ENCODE data around the gene ADGRD1. TPM values are rescaled to one million over a fixed set of nuclear protein-coding genes. Genes with fewer than 3 reads are reported as not detected.

Gene ADGRD1
- total and polyA plus RNA-seq, 2 of the 8 experiments (the other 6 are each of a cell fraction or from before 2014, with no cell fraction given), result 0.36 to 0.48 TPM

- Histone ChIP-seq H2BK12ac (ENCODE audit: low read depth, low read length) (no peak overlapping the region), H4K20me1 (replicated peaks in 1 of 2; ENCODE audit: control insufficient read depth in 1 of 2, insufficient read depth in 2 of 2, low read length in 2 of 2) (no peaks in the 10 kb centered on the region), H3K14ac (ENCODE audit: insufficient read length) (no peak overlapping the region), H2AK5ac (ENCODE audit: low read depth, low read length) (no peak overlapping the region), H3K4ac (replicated peaks; ENCODE audit: insufficient read length, low read depth, low read length) (no peak overlapping the region), H3K9me3 (ENCODE audit: insufficient read depth in 2 of 2, low read depth in 1 of 2, low read length in 1 of 2) (peaks cover 2 to 22% of the 10 kb centered on the region in 2 experiments; a peak in 3 of 4 replicates), H3K4me3 (ENCODE audit: extremely low read depth in 1 of 4, insufficient read depth in 2 of 4, low read depth in 3 of 4, low read length in 4 of 4) (no peak overlapping the region), H2BK5ac (ENCODE audit: low read depth, low read length) (no peak overlapping the region), H3K27me3 (replicated peaks in 1 of 4; ENCODE audit: control insufficient read depth in 3 of 4, extremely low read depth in 1 of 4, insufficient read depth in 3 of 4, low read length in 3 of 4) (no peaks in the 10 kb centered on the region), H4K5ac (ENCODE audit: insufficient read length, low read depth, low read length) (no peak overlapping the region), H3K4me1 (replicated peaks in 1 of 4; ENCODE audit: control insufficient read depth in 3 of 4, insufficient read depth in 4 of 4, low read length in 3 of 4) (no peaks in the 10 kb centered on the region), H3K23ac (ENCODE audit: insufficient read length) (no peak overlapping the region), H2BK20ac (ENCODE audit: low read length) (no peak overlapping the region), H2BK120ac (replicated peaks; ENCODE audit: low read depth, low read length) (no peak overlapping the region), H3K79me1 (ENCODE audit: low read depth, low read length) (no peaks in the 10 kb centered on the region), H3K4me2 (ENCODE audit: insufficient read depth in 1 of 2, low read depth in 2 of 2, low read length in 2 of 2) (no peak overlapping the region), H3K23me2 (ENCODE audit: low read depth, low read length) (no peaks in the 10 kb centered on the region), H3K27ac (ENCODE audit: low read depth, low read length) (no peak overlapping the region), H4K91ac (replicated peaks; ENCODE audit: insufficient read length, low read length) (no peak overlapping the region), H3K18ac (ENCODE audit: extremely low read depth, low read length) (no peak overlapping the region), H4K8ac (ENCODE audit: extremely low read depth, insufficient read depth, low read length) (no peak overlapping the region), H3K79me2 (ENCODE audit: control insufficient read depth in 1 of 2, insufficient read depth in 2 of 2, low read length in 2 of 2) (no peaks in the 10 kb centered on the region), H3K56ac (replicated peaks; ENCODE audit: insufficient read length, low read depth, low read length) (no peak overlapping the region), H2AFZ (ENCODE audit: low read length) (no peak overlapping the region), H2BK15ac (ENCODE audit: low read length) (no peak overlapping the region; the same call in 1 of the 2 replicates), H3K9ac (replicated peaks in 1 of 4; ENCODE audit: extremely low read depth in 1 of 4, low read depth in 3 of 4, low read length in 3 of 4) (no peak overlapping the region), H3K36me3 (ENCODE audit: control insufficient read depth in 2 of 4, insufficient read depth in 4 of 4, low read length in 3 of 4) (no peaks in the 10 kb centered on the region)
- ChIA-PET POLR2A (ENCODE audit: partially characterized antibody) (no interaction called here), CTCF (ENCODE audit: partially characterized antibody) (interaction anchor here (0.8 to 1.5 kb wide), 2 partner anchors 9 to 195 kb away, joined by 4 read pairs; no protein-coding TSS in a partner anchor)
- DNase-seq (ENCODE audit: low read depth in 1 of 2, low spot score in 2 of 2), result no peak
- WGBS, 2 experiments (ENCODE audit: extremely low coverage in 1 of 2, insufficient coverage in 1 of 2, insufficient read length in 1 of 2, insufficient replicate concordance in 2 of 2, low coverage in 1 of 2, low lambda C conversion rate in 2 of 2, missing lambda C conversion rate in 1 of 2), result 93% methylated on average over 31 of the region's 32 CpGs; no CpG with 5 or more reads in 1 of the 2 experiments
- no peak for FAIRE-seq
- TF ChIP-seq SUZ12 (IDR thresholded peaks at IDR 0.05; ENCODE audit: low read length), result no peak
- no peak for TF ChIP-seq CBX8 (IDR thresholded peaks at IDR 0.05; ENCODE audit: borderline replicate concordance, low read depth, low read length)
- no peak for TF ChIP-seq SIN3A (conservative IDR thresholded peaks at IDR 0.05 in 1 of 2, IDR thresholded peaks at IDR 0.05 in 1 of 2; ENCODE audit: low read depth in 1 of 2, low read length in 2 of 2)
- TF ChIP-seq ZNF274 (IDR thresholded peaks at IDR 0.05; ENCODE audit: borderline replicate concordance, extremely low read depth, low read length), result no peak
- TF ChIP-seq EZH2 (IDR thresholded peaks at IDR 0.05; ENCODE audit: low read depth, low read length, severe bottlenecking), result no peak
- no peak for TF ChIP-seq ATF3 (IDR thresholded peaks at IDR 0.05; ENCODE audit: insufficient read depth, low read depth, low read length)
- TF ChIP-seq JUND (IDR thresholded peaks at IDR 0.05; ENCODE audit: low read length), result no peak
- no peak for TF ChIP-seq HDAC6 (IDR thresholded peaks at IDR 0.05; ENCODE audit: low read depth, low read length)
These were observed 40.3 kb downstream of the ADGRD1 start for GRCh38 chr12:130993759-130994670.

Data from H1 (cell line).